Neural cell (in vitro differentiated cells): ENCODE results near the gene NMNAT1.

Experiments used
- CTCF ChIP-seq: fragments of 450-650 bp; IDR thresholded peaks from 2 replicates; pipeline ENCODE4 v1.5.1; 2014; ENCODE audit warnings: antibody characterized with exemption, mild to moderate bottlenecking, moderate library complexity; ENCODE audit not compliant: poor library complexity, severe bottlenecking
- EP300 ChIP-seq: fragments of 450-650 bp; conservative IDR thresholded peaks from 2 replicates; pipeline ENCODE4 v1.6.1; 2014; ENCODE audit warnings: antibody characterized with exemption, mild to moderate bottlenecking, moderate library complexity; ENCODE audit not compliant: poor library complexity, severe bottlenecking
- EZH2 ChIP-seq: fragments of 200-600, 300-800 bp; shearing (Covaris generic), sonication (generic); IDR thresholded peaks from 2 replicates; pipeline ENCODE4 v1.6.1; 2014; ENCODE audit warnings: antibody characterized with exemption, low read length, borderline replicate concordance, mild to moderate bottlenecking; ENCODE audit not compliant: insufficient read depth, poor library complexity, severe bottlenecking
- MXI1 ChIP-seq: fragments of 450-650 bp; conservative IDR thresholded peaks from 2 replicates; pipeline ENCODE4 v1.6.1; 2014; ENCODE audit warnings: antibody characterized with exemption, mild to moderate bottlenecking; ENCODE audit not compliant: poor library complexity, severe bottlenecking
- POLR2AphosphoS5 ChIP-seq: IDR thresholded peaks from 2 replicates; pipeline ENCODE4 v1.6.1; 2012
- SMC3 ChIP-seq: fragments of 450-650 bp; conservative IDR thresholded peaks from 2 replicates; pipeline ENCODE4 v1.6.1; 2014; ENCODE audit warnings: antibody characterized with exemption, mild to moderate bottlenecking, moderate library complexity; ENCODE audit not compliant: poor library complexity
- TAF1 ChIP-seq: IDR thresholded peaks from 2 replicates; pipeline ENCODE4 v1.6.1; 2012; ENCODE audit warnings: low read depth

GRCh38 chr1:9960011-9960410 is 16.7 kb downstream of the NMNAT1 start:
- TF ChIP-seq SMC3: no peak
- no peak for TF ChIP-seq CTCF
- no peak for TF ChIP-seq EZH2
- TF ChIP-seq POLR2AphosphoS5: no peak
- no peak for TF ChIP-seq EP300
- TF ChIP-seq TAF1: no peak
- TF ChIP-seq MXI1: no peak
